GM10266 (cell line): ENCODE results near the gene CDC42BPA.

Source experiments
- DNase-seq: peaks from one replicate; pipeline ENCODE4 v3.0.0; 2012; ENCODE audit errors: extremely low spot score
- TF ChIP-seq, protein P1 (sequence below): IDR thresholded peaks from 2 replicates; pipeline ENCODE4 v1.5.1; 2012; ENCODE audit warnings: mild to moderate bottlenecking, low read depth; ENCODE audit not compliant: control insufficient read depth, insufficient read depth; ENCODE audit errors: missing control alignments

CDC42BPA gene

GRCh38 chr1:227190321-227190720 lies 128.0 kb downstream of the CDC42BPA start:
- DNase-seq = no peak
- TF ChIP-seq, protein P1, sequence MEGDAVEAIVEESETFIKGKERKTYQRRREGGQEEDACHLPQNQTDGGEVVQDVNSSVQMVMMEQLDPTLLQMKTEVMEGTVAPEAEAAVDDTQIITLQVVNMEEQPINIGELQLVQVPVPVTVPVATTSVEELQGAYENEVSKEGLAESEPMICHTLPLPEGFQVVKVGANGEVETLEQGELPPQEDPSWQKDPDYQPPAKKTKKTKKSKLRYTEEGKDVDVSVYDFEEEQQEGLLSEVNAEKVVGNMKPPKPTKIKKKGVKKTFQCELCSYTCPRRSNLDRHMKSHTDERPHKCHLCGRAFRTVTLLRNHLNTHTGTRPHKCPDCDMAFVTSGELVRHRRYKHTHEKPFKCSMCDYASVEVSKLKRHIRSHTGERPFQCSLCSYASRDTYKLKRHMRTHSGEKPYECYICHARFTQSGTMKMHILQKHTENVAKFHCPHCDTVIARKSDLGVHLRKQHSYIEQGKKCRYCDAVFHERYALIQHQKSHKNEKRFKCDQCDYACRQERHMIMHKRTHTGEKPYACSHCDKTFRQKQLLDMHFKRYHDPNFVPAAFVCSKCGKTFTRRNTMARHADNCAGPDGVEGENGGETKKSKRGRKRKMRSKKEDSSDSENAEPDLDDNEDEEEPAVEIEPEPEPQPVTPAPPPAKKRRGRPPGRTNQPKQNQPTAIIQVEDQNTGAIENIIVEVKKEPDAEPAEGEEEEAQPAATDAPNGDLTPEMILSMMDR = no peak

- no peak for DNase-seq
- TF ChIP-seq, protein P1 = no peak
Measured at GRCh38 chr1:227185291-227185690, 133.0 kb downstream of the CDC42BPA start.

DNA sequence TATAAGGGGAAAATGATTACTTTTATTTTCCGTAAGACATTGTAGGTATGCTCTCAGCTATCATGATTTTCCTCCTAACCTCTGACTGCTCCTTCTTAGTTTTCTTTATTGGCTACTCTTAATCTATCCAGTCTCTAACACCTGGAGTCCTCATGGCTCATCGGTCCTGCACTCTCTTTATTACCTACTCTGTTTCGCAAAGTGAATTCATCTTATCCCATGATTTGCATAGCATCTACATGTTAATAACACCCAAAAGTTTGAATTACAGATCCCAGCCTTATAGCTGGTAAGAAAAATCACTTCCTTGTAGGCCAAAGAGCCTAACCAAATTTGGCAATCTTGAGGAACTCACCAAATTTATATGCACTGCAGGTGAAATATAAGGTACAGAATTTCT lies 136.3 kb downstream of the CDC42BPA start:
- no peak for DNase-seq
- TF ChIP-seq, protein P1 = no peak

DNA sequence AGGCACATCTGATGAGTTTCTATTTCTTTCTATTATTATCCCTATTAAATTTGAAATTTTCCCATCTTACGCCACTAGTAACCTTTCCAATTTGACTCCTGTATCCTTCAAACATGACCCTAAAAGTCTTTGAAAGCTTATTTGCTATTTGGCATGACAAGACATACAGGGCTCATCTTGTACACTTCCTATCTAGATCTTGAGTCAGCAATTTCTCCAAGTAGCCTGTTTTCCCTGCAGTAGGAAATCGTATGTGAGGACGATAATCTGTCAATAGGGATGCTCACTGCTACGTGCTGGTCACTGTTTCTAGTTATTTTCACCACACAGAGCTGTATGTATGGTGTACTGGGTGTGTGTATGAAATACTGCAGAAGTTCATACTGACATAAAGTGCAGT lies 142.7 kb downstream of the CDC42BPA start:
- TF ChIP-seq, protein P1 = no peak
- DNase-seq = no peak

DNA sequence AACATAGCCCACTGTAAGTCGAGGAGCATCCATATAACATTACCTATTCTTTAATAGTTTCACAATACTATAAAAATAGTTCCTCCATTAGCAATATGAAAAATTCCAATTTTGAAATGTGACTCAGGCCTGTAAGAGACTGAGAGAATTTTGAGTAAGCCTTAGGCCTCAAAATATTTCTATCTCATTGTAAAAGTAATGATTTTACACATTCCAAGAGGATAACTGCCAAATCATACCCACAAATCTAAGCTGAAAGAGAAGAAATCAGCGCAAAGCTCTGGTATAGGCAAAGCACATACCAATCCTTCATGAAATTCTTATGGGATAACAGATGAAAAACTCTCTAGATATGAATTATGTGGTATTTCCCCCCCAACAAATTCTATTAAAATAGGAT lies 144.1 kb downstream of the CDC42BPA start:
- no peak for DNase-seq

GRCh38 chr1:227170361-227171166 lies 147.7 kb downstream of the CDC42BPA start:
- TF ChIP-seq, protein P1 = no peak
- DNase-seq = no peak

More for the DNA sequence above, 144.1 kb downstream of the CDC42BPA start:
- TF ChIP-seq, protein P1 = no peak

DNA sequence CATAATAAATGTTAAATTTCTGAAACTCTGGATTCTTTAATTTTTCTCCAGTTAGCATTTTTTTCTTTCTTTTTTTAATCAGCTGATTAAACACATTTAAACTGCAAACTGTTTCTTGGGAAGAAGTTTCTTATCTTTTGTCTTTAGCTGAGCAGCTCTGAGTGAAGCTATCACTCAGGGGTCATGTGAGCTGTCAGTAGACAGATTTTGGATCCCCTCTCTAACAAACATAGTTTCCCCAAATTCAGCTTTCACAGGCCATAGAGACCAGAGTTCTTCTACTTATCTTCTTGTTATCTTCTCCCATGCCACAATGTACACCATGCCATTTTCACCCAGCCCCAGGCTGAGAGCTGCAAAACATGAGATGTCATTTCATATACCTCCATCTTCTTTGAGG lies 148.9 kb downstream of the CDC42BPA start:
- TF ChIP-seq, protein P1 = no peak
- no peak for DNase-seq
